Measurements from ENCODE around the gene SMTNL1. TPM values are rescaled to one million over a fixed set of nuclear protein-coding genes. Genes with fewer than 3 reads are reported as not detected.
"Not testable (repeated sequence)": the region's sequence is repeated elsewhere in the genome, so short reads cannot be mapped to it uniquely, and the experiment has no call there.

SMTNL1 gene
- total RNA-seq, 8 experiments from 2014 or later: 0.25 to 0.60 (median 0.42) TPM; not detected in 1

DNA sequence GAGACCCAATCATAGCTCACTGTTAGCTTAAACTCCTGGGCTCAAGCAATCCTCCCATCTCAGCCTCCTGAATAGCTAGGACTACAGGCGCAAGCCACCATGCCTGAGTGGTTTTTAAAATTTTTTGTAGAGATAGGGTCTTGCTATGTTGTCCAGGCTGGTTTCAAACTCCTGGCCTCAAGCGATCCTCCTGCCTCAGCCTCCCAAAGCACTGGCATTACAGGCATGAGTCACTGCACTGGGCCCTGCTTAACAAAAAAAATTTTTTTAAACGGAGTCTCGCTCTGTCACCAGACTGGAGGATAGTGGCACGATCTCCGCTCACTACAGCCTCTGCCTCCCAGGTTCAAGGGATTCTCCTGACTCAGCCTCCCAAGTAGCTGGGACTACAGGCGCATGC lies 2.9 kb upstream of the SMTNL1 start:
- in situ Hi-C loops (cut with MboI; ENCODE audit: low pct_unique_long_range_greater_than_20kb in 2 of 9, low sequenced_read_pairs in 9 of 9, unreplicated experiment in 9 of 9): loop anchor here in 1 of 9 experiments (25.0 kb wide), 1 partner anchor 172 kb away; no protein-coding TSS in a partner anchor
- WGBS, 10 experiments: 0 to 100% (median 93%) methylated on average over 1 to 6 of the region's 7 CpGs; no CpG with 5 or more reads in 1 of the 10 experiments
- not testable (repeated sequence) for H3K27ac ChIP-seq

GRCh38 chr11:57539342-57539741 lies 1.9 kb downstream of the SMTNL1 start:
- ATAC-seq (replicated peaks in 6 of 8): no peak
- in situ Hi-C loops (cut with MboI; ENCODE audit: low pct_unique_long_range_greater_than_20kb in 2 of 9, low sequenced_read_pairs in 9 of 9, unreplicated experiment in 9 of 9): loop anchor here in 1 of 9 experiments (25.0 kb wide), 1 partner anchor 177 kb away; no protein-coding TSS in a partner anchor
- Histone ChIP-seq H3K4me3 (no peak overlapping the region), H3K27ac (no peak overlapping the region), H3K4me1 (replicated peaks in 1 of 2) (no peaks in the 10 kb centered on the region)
- 0% methylated on average over 1 of the region's 1 CpG; no CpG with 5 or more reads in 8 of the 10 experiments for WGBS, 10 experiments

More for the DNA sequence above, 2.9 kb upstream of the SMTNL1 start:
- H3K4me1 ChIP-seq (replicated peaks in 1 of 2); H3K4me3 ChIP-seq; ATAC-seq (replicated peaks in 6 of 8): not testable (repeated sequence)

DNA sequence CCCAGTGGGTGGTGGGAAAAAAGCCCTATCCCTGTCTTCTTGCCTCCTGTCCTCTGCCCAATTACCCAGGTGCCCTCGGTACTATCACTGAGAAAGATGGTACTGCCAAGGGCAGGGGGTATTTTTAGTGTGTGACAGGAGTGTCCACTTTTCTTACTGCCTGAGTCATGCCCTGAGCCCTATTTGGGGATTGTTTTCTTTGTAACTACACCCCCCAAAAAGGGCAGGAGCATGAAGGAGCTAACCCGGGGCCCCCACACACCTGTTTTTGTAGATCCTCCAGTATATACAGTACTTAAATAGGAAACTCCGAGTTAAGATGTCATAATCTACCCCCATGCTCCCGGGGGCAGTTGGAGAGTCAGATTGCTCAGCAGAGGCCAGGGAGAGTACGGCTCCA lies 3.8 kb downstream of the SMTNL1 start:
- 0 to 100% (median 80%) methylated on average over 1 to 4 of the region's 5 CpGs; no CpG with 5 or more reads in 3 of the 10 experiments for WGBS, 10 experiments
- H3K4me1 ChIP-seq (replicated peaks in 1 of 2): no peaks in the 10 kb centered on the region
- no peak overlapping the region for H3K27ac ChIP-seq
- H3K4me3 ChIP-seq: no peak overlapping the region
- ATAC-seq (replicated peaks in 6 of 8): no peak
- in situ Hi-C loops (cut with MboI; ENCODE audit: low pct_unique_long_range_greater_than_20kb in 2 of 9, low sequenced_read_pairs in 9 of 9, unreplicated experiment in 9 of 9): loop anchor here in 1 of 9 experiments (25.0 kb wide), 1 partner anchor 179 kb away; no protein-coding TSS in a partner anchor

GRCh38 chr11:57542582-57542981 lies 5.2 kb downstream of the SMTNL1 start:
- H3K4me3 ChIP-seq: no peak overlapping the region
- no peak for ATAC-seq (replicated peaks in 6 of 8)
- H3K27ac ChIP-seq: no peak overlapping the region
- H3K4me1 ChIP-seq (replicated peaks in 1 of 2): no peaks in the 10 kb centered on the region
- 14 to 83% (median 40%) methylated on average over 1 to 2 of the region's 4 CpGs; no CpG with 5 or more reads in 3 of the 10 experiments for WGBS, 10 experiments
- in situ Hi-C loops (cut with MboI; ENCODE audit: low pct_unique_long_range_greater_than_20kb in 2 of 9, low sequenced_read_pairs in 9 of 9, unreplicated experiment in 9 of 9): loop anchor here in 1 of 9 experiments (25.0 kb wide), 1 partner anchor 180 kb away; no protein-coding TSS in a partner anchor

DNA sequence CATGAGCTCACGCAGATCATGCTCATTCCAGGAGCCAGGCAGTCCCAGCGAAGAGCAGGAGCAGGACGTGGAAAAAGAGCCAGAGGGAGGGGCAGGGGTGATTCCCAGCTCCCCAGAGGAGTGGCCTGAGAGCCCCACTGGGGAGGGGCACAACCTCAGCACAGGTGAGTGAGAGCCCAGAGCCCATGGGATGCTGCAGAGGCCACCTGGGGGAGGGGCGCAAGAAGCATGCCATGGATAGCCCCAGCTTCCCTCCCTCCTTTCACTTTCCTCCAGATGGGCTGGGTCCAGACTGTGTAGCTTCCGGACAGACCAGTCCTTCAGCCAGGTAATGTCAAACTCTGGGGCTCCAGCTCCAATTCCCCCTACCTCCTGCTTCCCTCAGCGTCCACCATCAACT lies 6.2 kb downstream of the SMTNL1 start:
- Histone ChIP-seq H3K27ac (no peak overlapping the region), H3K4me1 (replicated peaks in 1 of 2) (no peaks in the 10 kb centered on the region), H3K4me3 (no peak overlapping the region)
- in situ Hi-C loops (cut with MboI; ENCODE audit: low pct_unique_long_range_greater_than_20kb in 2 of 9, low sequenced_read_pairs in 9 of 9, unreplicated experiment in 9 of 9): loop anchor here in 1 of 9 experiments (25.0 kb wide), 1 partner anchor 181 kb away; no protein-coding TSS in a partner anchor
- no peak for ATAC-seq (replicated peaks in 6 of 8)
- WGBS, 10 experiments: 40 to 100% (median 75%) methylated on average over 1 to 3 of the region's 6 CpGs; no CpG with 5 or more reads in 6 of the 10 experiments

- 30 to 96% (median 86%) methylated on average over 1 to 6 of the region's 6 CpGs; no CpG with 5 or more reads in 3 of the 10 experiments for WGBS, 10 experiments
- in situ Hi-C loops (cut with MboI; ENCODE audit: low pct_unique_long_range_greater_than_20kb in 2 of 9, low sequenced_read_pairs in 9 of 9, unreplicated experiment in 9 of 9): loop anchor here in 1 of 9 experiments (25.0 kb wide), 1 partner anchor 182 kb away; no protein-coding TSS in a partner anchor
- no peak for ATAC-seq (replicated peaks in 6 of 8)
Measured at GRCh38 chr11:57544566-57544965, 7.2 kb downstream of the SMTNL1 start.

GRCh38 chr11:57545883-57546282 lies 8.5 kb downstream of the SMTNL1 start:
- ATAC-seq (replicated peaks in 6 of 8): no peak
- no peak overlapping the region for H3K4me3 ChIP-seq
- in situ Hi-C loops (cut with MboI; ENCODE audit: low pct_unique_long_range_greater_than_20kb in 2 of 9, low sequenced_read_pairs in 9 of 9, unreplicated experiment in 9 of 9): loop anchor here in 1 of 9 experiments (25.0 kb wide), 1 partner anchor 184 kb away; no protein-coding TSS in a partner anchor

More at GRCh38 chr11:57544566-57544965, 7.2 kb downstream of the SMTNL1 start:
- Histone ChIP-seq H3K4me1 (replicated peaks in 1 of 2) (no peaks in the 10 kb centered on the region), H3K27ac (no peak overlapping the region), H3K4me3 (no peak overlapping the region)

DNA sequence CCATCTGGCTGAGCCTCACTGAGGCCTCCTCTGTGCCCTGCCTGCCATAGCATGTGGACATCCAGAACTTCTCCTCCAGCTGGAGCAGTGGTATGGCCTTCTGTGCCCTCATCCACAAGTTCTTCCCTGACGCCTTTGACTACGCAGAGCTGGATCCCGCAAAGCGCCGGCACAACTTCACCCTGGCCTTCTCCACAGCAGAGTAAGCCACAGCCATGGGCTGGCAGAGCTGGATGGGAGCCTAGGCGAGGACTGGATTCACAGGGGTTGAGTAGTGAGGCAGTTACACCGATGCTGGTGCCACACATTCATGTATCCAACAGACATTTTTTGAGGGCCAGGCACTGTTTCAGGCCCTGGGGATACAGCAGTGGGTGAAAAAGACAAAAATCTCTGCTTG lies 9.1 kb downstream of the SMTNL1 start:
- Histone ChIP-seq H3K4me3 (no peak overlapping the region), H3K4me1 (replicated peaks in 1 of 2) (no peaks in the 10 kb centered on the region), H3K27ac (no peak overlapping the region)
- in situ Hi-C loops (cut with MboI; ENCODE audit: low pct_unique_long_range_greater_than_20kb in 2 of 9, low sequenced_read_pairs in 9 of 9, unreplicated experiment in 9 of 9): loop anchor here in 1 of 9 experiments (25.0 kb wide), 1 partner anchor 184 kb away; no protein-coding TSS in a partner anchor
- 100% methylated on average over 5 of the region's 7 CpGs; no CpG with 5 or more reads in 9 of the 10 experiments for WGBS, 10 experiments
- no peak for ATAC-seq (replicated peaks in 6 of 8)

More at GRCh38 chr11:57545883-57546282, 8.5 kb downstream of the SMTNL1 start:
- H3K4me1 ChIP-seq (replicated peaks in 1 of 2): no peaks in the 10 kb centered on the region
- WGBS, 10 experiments: 100% methylated on average over 2 of the region's 13 CpGs; no CpG with 5 or more reads in 9 of the 10 experiments
- no peak overlapping the region for H3K27ac ChIP-seq

- peak; percentile 47 to 83 (median 73) for ATAC-seq (replicated peaks in 6 of 8)
- in situ Hi-C loops (cut with MboI; ENCODE audit: low pct_unique_long_range_greater_than_20kb in 2 of 9, low sequenced_read_pairs in 9 of 9, unreplicated experiment in 9 of 9): loop anchor here in 1 of 9 experiments (25.0 kb wide), 1 partner anchor 185 kb away; no protein-coding TSS in a partner anchor
- WGBS, 10 experiments: 0 to 100% (median 59%) methylated on average over 2 to 5 of the region's 5 CpGs; no CpG with 5 or more reads in 4 of the 10 experiments
- H3K4me3 ChIP-seq: no peak overlapping the region
- no peaks in the 10 kb centered on the region for H3K4me1 ChIP-seq (replicated peaks in 1 of 2)
- no peak overlapping the region for H3K27ac ChIP-seq
Measured at GRCh38 chr11:57546869-57547475, 9.6 kb downstream of the SMTNL1 start.

- in situ Hi-C loops (cut with MboI; ENCODE audit: low pct_unique_long_range_greater_than_20kb in 2 of 9, low sequenced_read_pairs in 9 of 9, unreplicated experiment in 9 of 9): loop anchor here in 1 of 9 experiments (25.0 kb wide), 1 partner anchor 186 kb away; no protein-coding TSS in a partner anchor
- ATAC-seq (replicated peaks in 6 of 8): no peak
- H3K4me1 ChIP-seq (replicated peaks in 1 of 2): no peaks in the 10 kb centered on the region
- no peak overlapping the region for H3K4me3 ChIP-seq
- 40 to 100% (median 60%) methylated on average over 1 to 5 of the region's 6 CpGs; no CpG with 5 or more reads in 4 of the 10 experiments for WGBS, 10 experiments
- H3K27ac ChIP-seq: no peak overlapping the region
Measured at GRCh38 chr11:57547854-57548377, 10.5 kb downstream of the SMTNL1 start.

GRCh38 chr11:57549983-57550382 lies 12.6 kb downstream of the SMTNL1 start:
- in situ Hi-C loops (cut with MboI; ENCODE audit: low pct_unique_long_range_greater_than_20kb in 2 of 9, low sequenced_read_pairs in 9 of 9, unreplicated experiment in 9 of 9): loop anchor here in 1 of 9 experiments (25.0 kb wide), 1 partner anchor 188 kb away; no protein-coding TSS in a partner anchor
- 84 to 100% (median 100%) methylated on average over 1 to 6 of the region's 8 CpGs; no CpG with 5 or more reads in 6 of the 10 experiments for WGBS, 10 experiments

DNA sequence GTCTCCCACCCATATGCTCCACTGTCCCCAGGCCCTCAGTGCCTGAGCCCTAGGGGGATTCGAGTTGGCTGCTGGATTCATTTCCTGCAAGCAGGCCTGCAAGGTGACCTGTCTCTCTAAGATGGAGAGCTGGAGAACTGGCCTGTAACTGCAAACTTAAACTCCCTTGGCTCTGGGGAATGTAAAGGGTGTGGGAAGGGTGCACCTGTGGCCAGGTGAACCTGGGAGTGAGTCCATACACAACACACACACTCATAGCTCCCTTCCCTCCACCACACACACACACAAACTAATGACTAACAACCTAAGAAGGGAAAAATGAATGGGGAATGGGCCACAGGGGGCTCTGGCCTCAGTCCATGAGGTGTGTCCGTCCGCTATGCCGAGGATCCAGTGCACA lies 14.5 kb downstream of the SMTNL1 start:
- no peaks in the 10 kb centered on the region for H3K4me1 ChIP-seq (replicated peaks in 1 of 2)
- in situ Hi-C loops (cut with MboI; ENCODE audit: low pct_unique_long_range_greater_than_20kb in 2 of 9, low sequenced_read_pairs in 9 of 9, unreplicated experiment in 9 of 9): no loop called here
- H3K27ac ChIP-seq: no peak overlapping the region
- WGBS, 10 experiments: 40 to 80% methylated on average over 1 of the region's 4 CpGs; no CpG with 5 or more reads in 8 of the 10 experiments
- no peak for ATAC-seq (replicated peaks in 6 of 8)
- no peak overlapping the region for H3K4me3 ChIP-seq

More at GRCh38 chr11:57549983-57550382, 12.6 kb downstream of the SMTNL1 start:
- ATAC-seq (replicated peaks in 6 of 8): no peak
- H3K4me3 ChIP-seq: no peak overlapping the region
- no peaks in the 10 kb centered on the region for H3K4me1 ChIP-seq (replicated peaks in 1 of 2)
- H3K27ac ChIP-seq: no peak overlapping the region

DNA sequence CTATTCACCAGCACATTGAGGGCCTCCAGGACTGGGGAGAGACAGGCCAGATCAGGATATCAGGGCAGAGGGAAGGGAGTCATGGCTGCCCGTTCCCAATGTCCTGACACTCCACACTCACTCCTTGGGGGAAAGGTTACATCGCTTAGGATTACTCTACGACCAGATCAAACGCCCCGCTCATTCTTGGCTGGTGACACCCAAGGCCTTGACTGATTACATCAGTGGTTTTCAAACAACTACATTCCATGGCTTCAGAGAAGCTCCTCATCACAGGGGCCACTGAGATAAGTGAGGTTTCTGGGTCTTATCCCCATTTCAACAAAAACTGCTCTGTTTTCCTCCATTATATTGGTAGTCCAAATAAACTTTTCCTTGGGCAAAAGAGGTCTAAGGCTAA lies 15.1 kb downstream of the SMTNL1 start:
- in situ Hi-C loops (cut with MboI; ENCODE audit: low pct_unique_long_range_greater_than_20kb in 2 of 9, low sequenced_read_pairs in 9 of 9, unreplicated experiment in 9 of 9): no loop called here
- Histone ChIP-seq H3K27ac (no peak overlapping the region), H3K4me1 (replicated peaks in 1 of 2) (no peaks in the 10 kb centered on the region), H3K4me3 (no peak overlapping the region)
- WGBS, 10 experiments: 91 to 100% (median 93%) methylated on average over 4 of the region's 5 CpGs; no CpG with 5 or more reads in 7 of the 10 experiments
- ATAC-seq (replicated peaks in 6 of 8): no peak

Measured in motor neuron (in vitro differentiated cells).